Measurements from ENCODE around the gene PIP4K2C.
"Not testable (repeated sequence)": the region's sequence is repeated elsewhere in the genome, so short reads cannot be mapped to it uniquely, and the experiment has no call there.

PIP4K2C gene

DNA sequence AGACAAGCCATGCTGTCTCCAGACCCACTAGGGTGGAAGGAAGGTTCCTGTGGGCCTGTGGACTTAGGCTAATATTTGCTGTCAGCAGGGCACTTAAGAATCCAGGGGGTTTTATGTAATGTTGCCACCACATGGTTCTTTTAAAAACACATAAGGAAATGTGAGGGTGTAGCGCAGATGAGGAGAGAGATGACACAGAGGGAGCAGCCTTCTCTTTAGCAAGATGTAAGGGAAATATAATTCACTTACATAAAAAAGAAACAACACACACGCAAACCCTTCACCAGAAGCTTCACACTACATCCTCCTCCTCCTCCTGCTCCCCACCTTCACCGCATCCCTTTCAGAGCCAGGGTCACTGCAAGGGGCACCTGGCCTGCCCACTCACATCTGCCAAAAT, 4.9 kb upstream of the PIP4K2C start:
- no peak for DNase-seq

DNA sequence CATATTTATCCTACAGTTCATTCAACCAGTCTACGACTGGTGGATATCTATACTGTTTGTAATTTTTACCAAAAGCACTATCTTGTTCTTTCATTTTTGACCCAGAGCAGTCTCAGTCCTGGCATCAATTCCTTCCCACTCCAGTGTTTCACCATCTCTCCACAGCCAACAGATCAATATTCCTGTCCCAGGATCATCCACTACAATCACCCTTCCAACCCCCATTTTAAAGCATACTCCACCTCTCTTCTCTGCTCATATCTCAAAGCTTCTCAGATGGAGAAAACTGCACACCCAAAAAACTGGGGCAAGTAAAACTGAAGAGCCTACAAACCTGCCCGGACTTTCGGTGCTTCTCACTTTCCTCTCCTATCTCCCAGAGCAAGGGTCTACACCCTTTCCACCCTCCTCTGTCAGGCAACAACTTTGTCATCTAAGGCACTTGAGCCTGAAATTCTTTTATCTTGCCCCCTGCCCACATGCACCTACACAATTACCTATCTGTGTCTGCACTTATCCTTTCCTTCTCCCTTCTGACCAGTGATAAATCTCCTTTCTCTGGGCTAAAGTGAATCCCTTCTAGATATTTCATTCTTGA, 4.1 kb upstream of the PIP4K2C start:
- DNase-seq, result no peak

DNA sequence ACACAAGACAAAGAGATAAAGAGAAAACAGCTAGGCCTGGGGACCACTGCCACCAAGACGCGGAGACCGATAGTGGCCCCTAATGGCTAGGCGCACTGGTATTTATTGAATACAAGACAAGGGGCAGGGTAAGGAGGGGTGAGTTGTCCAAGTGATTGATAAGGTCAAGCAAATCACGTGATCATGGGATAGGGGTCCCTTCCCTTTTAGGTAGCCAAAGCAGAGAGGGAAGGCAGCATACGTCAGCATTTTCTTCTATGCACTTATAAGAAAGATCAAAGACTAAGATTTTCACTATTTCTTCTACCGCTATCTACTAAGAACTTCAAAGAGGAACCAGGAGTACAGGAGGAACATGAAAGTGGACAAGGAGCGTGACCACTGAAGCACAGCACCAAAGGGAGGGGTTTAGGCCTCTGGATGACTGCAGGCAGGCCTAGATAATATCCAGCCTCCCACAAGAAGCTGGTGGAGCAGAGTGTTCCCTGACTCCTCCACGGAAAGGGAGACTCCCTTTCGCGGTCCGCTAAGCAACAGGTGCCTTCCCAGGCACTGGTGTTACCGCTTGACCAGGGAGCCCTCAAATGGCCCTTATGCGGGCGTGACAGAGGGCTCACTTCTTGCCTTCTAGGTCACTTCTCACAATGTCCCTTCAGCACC, 1.9 kb upstream of the PIP4K2C start:
- DNase-seq, result not testable (repeated sequence)

DNA sequence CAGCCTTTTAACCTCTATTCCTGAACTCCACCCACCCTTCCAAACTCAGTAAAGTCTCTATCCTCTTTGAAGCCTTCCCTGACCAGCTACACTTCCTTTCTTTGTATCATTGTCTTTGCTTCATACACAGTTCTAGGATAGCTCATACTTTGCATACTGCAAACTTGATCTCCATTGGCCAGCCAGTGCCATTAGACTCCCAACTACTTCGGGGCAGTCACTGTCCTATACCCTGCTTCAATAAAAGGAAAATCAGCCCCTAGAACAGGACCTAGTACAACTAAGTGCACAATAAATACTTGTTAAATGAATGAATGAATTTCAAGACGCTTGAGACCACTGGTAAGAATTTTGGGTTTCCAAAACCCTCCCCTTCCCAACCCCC, 521 bp upstream of the PIP4K2C start:
- no peak for DNase-seq

DNA sequence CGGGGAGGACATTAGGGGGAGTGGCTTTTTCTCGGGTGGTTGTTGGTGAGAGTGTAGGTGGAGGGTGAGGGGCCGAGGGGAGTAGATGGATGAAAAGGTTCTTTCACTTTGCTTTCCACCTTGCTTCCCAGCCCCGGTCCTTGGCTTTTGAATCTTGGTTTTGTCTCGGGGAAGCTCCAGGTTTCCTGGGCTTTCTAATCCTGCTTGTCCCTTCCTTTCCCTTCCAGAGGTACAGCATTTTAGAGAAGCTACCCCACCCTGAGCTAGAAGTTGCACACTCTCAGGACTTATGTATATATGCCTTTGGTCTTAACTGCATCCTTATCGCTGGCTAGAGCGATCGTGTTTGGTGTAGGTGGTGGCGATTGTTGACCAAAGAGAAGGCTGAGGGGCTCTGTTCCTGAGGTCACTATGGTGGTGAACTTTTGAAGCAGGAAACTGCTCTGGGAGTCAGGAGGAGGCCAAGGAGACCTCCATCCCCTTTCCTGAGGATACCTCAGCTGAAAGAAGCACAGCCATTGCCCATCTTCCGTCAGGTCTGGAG, 862 bp downstream of the PIP4K2C start:
- no peak for DNase-seq

DNA sequence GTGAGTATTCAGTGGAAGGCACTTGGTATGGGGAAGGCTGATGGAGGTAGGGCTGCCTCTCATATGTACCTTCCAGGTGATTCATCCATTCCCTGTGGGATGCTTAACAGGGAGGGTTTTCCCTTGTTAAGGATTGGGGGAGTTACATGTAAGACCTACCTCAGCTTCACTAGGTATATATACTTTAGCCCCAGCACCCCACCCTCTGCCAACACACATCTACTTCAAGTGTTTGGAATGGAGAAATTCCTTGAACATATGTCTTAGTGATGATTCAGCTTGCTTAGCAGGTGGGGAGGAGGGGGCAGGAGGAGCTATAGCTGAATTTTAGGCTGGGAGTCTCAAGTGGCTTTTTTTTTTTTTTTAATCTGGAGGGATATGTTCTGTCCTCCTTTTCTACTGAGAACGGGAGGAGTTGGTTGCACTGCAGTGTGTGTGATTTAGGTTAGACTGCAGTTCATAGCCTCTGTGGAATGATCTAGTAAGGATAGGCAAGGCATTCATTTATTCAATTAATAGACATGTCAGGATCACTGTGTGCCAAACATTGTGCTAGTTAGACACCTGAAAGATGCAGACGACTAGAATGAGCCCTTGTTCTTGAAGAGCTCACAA, 1.7 kb downstream of the PIP4K2C start:
- no peak for DNase-seq

DNA sequence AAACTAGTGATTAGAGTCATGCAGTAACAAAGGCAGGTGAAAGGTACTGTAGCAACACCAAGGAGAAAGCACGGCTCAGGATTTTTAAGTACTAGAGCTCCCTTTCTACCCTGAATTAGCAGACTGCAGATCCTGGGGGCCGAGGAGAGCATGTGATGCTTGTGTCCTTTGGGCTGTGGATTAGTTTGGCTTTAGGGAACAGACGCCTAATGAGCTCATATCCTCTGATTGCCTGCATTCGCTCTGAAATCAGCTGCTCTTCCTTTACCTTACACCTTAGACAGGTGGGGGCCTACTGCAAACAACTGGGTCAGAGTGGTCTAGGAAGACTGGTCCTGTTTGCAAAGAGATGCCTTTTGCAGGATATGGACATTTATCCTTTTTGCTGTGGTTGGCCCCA, 2.2 kb downstream of the PIP4K2C start:
- no peak for DNase-seq

DNA sequence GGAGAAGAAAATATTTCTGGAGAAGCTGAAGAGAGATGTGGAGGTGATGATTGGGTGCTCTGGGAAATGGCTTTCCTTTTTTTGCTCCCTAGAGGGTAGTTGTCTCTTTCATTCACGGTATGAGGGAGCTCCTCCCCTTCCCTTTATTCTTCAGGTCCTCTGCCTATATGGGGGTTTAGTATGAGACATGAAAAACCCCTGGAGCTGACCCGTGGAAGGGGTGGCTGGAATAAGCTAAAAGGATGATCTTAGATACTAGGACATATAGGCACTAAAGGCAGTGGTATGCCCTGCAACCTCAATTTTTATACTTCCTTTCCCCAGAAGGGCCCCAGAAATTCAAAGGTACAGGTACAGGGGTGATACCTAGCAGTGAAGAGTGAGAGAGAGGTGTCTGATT, 9.4 kb downstream of the PIP4K2C start:
- DNase-seq, result no peak

DNA sequence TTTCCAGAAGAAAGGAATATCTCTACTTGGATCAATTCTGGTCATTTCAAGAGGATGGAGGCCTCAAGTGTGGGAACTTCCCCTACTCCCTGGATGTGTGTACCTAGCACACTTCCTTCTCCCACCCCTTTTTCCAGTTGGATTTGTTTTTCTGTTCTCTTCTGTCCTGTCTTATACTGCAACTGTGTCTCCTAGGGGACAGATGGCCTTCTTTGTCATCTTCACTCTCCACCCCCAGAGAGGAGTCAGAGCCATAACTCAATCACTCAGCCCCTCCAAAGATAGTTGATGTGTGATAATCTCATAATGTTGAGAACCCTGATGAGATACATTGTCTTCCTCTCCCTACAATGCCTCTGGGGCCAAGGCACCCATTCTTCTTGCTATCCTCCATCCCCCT, 11.6 kb downstream of the PIP4K2C start:
- no peak for DNase-seq

DNA sequence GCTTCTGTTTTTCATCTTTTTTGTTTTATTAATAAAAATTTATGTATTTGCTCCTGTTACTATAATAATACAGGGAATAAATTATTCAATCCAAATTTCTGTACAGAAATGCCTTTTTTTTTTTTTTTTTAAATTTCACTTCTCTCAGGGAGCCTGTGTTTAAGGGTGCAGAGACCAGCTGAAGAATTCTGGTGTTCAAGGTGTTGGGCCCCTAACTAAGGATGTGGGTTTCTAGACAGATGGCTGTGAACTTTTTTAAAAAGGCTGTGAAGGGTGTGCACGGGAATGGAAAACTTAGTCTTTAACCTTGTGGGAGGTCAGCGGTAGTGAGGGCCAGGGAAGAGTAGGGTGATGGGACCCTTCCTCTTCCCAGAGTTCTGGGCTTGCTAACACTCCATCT, 12.3 kb downstream of the PIP4K2C start:
- no peak for DNase-seq

DNA sequence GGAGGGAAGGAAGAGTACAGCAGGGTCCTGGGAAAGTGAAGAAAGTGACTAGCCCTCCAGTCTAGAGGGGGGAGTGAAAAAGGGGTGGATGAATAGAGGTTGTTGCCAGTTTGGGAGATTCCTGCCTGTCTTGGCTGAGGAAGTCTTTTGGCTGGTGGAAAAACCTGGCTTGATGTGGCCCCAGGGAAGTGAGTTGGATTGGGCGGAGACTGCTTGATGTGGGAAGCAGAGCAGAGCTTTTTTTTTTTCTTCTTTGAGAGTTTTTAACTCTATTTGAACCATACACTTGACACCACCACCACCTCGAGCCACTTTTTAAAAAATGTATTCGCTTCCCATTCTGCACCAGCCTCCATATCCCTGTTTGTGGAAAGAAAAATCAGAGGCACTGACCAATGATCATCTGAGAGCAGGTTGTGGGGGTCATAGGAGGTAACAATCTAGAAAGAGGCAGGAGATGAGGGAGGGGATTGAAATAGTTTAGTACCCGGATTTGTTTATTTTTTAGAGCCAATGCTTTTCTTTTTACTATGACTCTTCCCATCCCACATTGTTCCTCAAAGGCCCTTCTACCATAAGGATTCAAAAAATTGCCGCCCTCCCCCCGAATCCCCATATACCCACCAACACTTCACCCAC, 12.9 kb downstream of the PIP4K2C start:
- no peak for DNase-seq

DNA sequence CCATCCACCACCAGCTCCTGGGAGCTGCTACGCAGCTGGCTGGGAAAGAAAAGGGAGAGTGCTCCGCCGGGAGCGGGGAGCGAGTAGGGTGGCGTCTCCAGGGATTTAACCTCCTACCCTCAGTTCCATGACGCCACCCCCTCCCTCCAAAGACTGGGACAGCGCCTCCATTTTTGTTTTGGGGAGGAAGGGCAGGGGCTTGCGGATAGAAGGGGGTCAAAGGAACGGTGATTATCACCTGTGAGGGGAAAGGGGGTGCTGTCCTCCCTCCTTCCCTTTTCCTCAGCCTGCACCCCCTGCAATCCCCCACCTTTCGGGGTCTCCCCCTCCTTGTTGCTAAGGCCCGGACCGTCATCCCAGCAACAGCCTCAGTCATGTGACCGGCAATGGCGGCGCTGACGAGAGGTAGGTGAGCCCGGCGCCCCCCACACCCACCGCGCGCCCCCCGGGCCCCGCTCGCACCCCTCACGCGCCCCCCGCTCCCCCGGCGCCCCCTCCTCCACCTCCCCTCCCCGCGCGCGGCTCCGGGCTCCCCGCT, 13.5 kb downstream of the PIP4K2C start, which contains the start of gene DTX3:
Gene DTX3, plus strand, starts transcription at position 371 of the 538 bp plus-strand sequence. CDS start 1,694 bp downstream, outside the sequence.
- no peak for DNase-seq

DNA sequence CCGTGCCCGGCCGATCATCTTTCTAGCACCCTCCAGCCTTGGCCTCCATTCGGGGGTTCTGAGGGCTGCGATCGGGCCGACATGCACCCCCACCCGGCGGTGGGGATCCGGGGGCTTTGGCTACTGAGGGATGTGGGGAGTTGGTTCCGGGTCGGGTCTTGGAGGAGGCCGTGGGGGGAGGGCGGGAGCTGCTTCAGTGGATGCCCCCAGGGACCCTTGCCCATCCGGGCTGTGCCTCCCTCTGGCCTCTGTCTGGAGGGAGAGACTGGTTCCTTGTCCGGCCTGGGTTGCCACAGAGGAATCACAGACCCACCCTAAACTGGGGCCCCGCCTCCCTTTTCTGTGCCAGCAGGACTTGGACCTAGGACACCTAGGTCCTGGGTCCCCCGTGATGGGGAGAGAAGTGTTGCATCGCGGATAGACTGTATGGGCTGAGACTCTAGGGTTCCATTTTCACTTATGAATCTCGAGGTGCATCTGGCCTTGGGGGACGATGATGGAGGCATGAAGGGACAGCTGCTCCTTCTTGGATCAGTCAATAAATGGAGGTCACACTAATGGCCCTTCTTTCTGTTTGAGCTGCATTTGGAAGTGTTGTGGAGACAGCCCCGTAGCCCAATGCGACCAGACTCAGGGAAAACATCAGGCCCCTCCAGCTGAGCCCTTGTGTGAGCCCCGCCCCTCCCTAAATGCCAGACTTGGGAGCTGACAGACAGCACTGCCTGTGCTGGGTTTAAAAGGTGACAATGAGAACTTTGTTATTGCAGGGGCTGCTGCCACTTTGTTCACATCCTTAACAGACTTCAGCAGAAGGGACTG, 14.2 kb downstream of the PIP4K2C start:
- DNase-seq, result no peak

DNA sequence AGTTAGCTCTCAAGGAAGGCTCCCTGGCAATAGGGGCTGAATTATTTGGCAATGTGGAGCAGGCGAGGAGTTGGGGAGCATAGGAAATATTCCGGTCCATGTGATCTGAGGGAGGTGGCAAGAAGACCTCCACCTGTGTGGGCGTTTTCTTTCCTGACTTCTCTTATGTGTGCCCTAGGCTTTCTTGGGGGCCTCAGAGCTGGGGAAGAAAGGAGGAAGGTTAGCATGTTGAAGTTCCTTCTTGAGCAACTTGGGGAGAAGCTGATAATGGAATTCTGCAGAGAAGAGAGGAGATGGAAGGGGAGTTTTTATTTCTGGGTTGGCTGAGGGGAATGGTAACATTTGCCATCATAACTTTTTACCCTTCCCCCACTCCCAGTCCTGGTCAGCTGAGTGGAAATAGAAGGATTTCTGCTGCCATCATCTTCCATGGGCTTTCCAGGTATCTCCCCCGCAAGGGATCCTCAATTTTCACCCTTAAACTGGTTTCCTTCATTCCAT, 14.9 kb downstream of the PIP4K2C start:
- no peak for DNase-seq

DNA sequence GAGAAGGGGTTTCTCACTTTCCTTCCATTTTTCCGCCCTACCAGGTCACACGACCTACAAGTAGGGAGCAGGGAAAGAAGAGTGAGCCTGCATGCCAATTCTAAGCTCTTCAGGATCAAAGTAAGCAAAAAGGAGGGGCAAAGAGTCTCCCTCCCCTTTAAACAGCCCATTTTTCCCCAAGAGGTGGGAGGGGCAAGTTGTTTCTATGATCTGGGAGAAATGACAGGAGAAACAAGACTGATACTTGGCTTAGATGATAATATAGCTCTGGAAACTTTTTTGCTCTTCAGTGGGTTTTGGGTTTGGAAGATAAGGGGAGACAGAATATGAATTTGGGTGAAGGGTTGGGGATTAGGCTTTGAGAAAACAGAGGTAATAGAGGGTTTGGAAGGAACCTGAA, 15.4 kb downstream of the PIP4K2C start:
- no peak for DNase-seq

DNA sequence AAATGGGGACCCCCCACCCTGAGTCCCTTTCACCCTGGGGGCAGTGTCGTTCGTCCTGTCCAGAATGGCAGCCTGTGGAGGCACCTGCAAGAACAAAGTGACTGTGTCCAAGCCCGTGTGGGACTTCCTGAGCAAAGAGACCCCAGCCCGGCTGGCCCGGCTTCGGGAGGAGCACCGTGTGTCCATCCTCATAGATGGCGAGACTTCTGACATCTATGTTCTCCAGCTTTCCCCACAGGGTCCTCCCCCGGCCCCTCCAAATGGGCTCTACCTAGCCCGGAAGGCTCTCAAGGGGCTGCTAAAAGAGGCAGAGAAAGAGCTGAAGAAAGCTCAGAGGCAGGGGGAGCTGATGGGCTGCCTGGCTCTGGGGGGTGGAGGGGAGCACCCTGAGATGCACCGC, 15.8 kb downstream of the PIP4K2C start:
- no peak for DNase-seq

DNA sequence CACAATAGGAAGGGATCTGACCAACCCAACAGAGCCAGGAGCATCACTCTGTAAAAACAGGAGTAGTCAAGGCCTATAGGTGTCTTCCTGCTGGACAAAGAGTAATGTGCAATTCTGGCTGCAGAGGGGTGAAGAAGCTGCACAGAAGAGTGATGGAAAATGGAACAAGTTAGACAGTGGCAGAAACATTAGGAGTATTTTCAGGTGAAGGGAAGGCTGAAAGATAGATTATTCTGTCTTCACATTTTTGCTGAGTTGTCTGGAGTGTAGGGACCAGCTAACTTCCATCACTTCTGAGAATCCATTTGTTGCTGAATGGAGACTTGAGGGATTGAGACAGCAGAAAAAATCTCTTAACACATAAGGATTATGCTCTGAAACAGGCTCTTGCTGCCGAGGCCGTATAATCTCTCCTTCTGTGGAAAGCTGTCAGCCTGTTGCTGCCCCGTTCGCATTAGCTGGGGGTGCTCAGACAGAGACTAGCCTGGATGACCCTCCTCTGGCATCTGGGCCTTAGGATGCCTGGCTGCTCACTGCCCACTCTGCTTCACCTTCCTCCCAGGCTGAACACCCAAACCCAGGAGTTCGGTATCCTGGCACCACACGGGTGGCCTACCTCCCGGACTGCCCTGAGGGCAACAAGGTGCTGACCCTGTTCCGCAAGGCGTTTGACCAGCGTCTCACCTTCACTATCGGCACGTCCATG, 17.1 kb downstream of the PIP4K2C start:
- no peak for DNase-seq

DNA sequence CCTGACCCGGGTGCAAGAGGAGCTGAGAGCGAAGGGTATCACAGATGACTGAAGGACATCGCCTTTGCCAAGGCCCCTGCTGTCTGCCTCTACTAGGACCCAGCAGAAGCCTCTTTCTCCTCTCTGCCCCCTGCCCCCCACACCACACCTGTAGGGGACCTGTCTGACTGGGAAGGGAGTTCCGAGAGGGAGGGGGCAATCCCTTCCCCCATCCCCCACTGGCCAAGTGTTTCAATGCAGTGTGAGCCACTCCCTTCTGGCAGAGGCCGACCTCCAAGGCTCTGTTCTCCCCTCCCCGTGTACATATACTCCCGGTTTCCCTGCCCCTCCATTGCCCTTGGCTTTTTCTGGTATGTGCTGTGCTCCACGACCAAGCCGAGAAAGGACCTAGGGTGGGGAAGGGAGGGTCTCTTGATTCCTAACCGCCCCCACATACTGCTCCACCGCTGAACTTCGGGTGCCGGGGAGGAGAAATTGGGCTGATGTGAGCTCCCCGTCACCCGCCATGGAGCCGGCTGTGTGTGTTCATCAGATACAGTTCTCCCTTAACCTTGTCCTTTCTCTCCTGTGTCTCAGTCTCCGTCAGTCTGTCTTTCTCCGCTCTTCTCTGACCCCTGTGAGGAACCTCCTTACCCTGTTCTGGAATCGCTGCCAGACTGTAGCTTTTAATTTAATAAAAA, 18.2 kb downstream of the PIP4K2C start:
- DNase-seq, result no peak

DNA sequence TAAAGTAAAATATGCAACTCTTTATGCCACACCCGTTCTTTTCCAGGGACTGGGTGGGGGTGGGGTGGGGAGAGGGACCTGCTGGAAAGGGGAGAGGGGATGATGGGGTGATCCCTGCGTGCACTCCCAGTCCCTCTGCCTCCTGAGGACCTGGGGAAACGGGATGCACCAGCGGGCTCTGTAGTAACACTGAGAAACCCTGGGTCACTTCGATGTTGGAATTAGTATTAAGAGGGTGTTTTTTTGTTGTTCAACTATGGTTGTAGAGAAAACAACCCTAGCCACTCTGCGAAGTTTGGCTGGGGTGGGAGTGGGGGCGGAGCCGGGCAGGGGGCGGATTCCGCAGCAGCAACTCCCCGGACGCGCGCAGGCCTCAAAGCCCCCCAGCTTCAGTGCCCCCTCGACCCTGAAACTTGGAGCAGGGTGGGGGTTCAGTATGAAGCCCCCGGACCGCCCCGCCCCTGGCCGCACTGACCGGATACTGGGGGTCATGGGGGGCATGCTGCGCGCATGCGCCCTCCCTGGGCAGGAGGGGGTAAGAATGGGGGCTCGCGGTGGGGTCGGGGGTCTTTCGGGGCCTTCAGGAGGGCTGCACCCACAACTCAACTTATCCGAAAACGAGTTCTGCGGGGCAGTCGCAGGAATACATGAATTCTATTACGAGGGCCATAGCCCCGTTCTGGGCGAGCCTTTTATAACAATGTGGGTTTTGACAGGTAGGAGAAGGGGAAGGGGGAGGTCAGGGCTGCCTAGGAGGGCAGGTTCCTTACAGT, 19.0 kb downstream of the PIP4K2C start:
- DNase-seq, result no peak

DNA sequence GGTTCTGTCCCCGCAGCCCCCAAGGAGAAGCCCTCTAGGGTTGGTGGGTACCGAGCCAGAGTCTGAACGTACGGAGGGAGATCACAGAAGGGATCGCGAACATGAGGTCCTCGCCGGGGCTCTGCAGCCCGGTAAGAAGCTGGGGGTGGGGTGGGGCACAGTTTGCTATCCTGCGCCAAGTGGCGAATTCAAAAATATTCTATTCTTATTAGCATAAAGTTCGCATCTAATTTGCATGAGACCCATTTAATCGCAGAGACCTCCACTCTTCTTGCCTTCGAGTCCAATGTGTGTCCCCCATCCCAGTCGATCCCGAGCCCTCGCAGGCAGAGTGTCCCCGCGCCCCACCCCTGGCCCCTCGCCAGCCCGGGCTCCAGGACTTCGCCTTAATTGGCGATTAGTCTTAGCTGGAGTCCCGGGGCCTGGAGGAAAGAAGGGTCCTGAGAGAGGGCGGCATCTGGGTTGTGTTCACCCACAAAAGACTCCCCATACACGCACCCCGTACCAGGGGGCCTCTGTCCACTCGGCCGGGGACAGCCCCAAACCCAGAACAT, 19.6 kb downstream of the PIP4K2C start:
- DNase-seq, result no peak

Measured in NCI-H2029 (cell line).